ENCODE data around the gene TARM1.
A peak's percentile ranks its signal among the peaks of the same experiment; 100 is the strongest.

Gene TARM1

DNA sequence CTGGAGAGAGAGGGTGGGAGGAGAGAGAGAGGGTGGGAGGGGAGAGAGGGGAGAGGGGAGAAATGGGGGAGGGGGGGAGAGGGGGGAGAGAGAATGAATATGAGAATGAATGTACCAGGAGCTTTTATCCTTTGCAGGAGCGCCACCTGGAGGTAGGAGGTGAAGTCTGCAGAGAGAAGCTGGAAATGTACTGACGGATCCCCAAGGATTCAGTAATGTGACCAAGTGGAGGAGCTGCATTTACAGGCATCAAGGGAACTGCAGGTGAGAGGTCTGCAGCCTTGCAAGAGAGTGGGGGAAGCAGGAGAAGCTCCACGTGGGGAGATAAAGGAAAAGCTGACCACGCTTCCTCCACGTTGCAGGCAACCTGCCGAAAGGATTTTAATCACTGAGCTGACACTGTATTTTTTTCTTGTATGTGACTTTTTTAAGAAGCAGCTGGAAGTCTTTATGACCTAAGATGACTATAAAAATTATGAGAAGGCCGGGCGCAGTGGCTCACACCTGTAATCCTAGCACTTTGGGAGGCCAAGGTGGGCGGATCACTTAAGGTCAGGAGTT lies 51.2 kb downstream of the TARM1 start:
- DNase-seq = peak in 1 of 2 donors; percentile 12

- no peak for DNase-seq
These were observed 51.9 kb downstream of the TARM1 start for GRCh38 chr19:54029301-54029700.

DNA sequence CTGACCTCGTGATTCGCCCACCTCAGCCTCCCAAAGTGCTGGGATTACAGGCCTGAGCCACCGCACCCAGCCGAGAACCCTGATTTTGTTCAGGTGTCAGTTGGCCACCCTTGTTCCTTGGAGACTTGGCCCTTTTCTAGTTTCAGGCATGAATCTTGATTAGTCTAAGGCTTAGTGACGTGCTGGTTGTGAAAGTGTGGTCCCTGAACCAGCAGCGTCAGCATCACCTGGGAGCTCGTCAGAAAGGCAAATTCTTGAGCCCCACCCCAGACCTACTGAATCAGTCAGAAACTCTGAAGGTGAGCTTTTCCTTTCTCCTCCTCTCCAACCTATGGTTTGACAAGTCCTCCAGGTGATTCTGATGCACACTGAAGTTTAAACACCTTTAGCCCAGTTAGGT lies 54.5 kb downstream of the TARM1 start:
- no peak for DNase-seq

DNA sequence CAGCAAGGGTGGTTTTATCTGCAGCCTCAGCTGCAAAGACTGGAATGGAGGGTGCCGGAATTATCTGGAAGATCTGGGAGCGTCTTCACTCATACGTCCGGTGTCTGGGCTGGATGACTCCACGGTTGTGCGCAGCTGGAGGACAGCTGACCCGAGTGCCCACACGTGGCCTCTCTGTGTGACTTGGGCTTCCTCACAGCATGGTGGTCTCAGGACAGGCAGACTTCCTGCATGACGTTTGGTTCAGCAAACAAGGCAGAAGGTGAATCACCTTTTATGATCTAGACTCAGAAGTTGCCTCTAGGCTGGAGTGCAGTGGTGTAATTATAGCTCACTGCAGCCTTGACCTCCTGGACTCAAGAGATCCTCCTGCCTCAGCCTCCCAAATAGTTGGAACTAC lies 56.5 kb downstream of the TARM1 start:
- no peak for DNase-seq

GRCh38 chr19:54023191-54023590 lies 58.0 kb downstream of the TARM1 start:
- DNase-seq = no peak

- DNase-seq = no peak
These were observed 59.2 kb downstream of the TARM1 start for GRCh38 chr19:54021932-54022331.

DNA sequence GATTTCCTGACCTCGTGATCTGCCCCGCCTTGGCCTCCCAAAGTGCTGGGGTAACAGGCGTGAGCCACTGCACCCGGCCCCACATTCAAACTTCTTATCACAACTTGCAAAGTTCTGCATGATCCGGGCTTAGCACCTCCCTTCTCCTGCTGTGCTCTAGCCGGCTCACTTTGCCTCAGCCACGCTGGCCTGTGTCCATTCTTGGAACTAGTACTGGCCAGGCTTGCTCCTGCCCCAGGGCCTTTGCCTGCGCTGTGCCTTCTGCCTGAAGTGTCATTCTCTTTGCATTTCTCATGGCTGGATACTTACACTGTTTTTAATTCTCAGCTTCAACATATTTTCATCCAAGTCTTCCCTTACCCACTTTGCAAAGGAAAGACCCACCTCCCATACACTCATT lies 59.8 kb downstream of the TARM1 start:
- DNase-seq = no peak

All from hippocampal formation (tissue), 2 donors.